ENCODE measurements around the gene LRRC28.

Gene LRRC28

DNA sequence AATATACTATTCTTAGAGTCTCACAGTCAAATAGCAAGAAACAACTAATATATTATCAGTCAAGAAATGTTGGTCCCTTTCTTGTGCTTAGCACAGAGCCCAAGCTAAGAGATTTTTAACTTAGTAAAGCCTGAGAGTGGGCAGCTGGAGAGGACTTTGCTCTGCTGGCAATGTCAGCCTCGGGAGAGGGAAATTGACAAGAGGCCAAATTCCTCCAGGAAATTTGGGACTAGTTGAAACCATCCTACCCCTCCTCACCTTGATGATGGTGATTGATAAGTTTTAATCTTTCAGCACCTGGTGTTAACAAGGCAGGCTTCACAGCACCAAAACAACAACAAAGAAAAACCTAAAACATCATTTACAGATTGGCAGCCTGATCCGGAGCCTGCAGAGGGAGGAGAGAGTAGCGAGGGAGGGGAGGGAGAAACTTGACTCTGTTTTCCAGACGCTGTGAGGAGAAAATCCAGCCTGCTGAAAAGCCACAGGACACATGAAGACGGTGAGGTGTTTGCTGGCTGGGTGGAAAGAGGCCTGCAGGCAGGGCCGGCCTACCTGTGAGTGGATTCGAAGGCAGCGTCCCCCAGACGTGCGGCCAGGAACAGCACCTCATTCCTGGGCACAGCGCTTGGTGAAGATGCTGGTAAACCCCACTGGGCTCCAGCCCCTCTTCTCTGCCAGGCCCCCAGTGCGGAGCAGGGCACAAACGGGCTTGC, 150.9 kb downstream of the LRRC28 start:
- no peak for DNase-seq

DNA sequence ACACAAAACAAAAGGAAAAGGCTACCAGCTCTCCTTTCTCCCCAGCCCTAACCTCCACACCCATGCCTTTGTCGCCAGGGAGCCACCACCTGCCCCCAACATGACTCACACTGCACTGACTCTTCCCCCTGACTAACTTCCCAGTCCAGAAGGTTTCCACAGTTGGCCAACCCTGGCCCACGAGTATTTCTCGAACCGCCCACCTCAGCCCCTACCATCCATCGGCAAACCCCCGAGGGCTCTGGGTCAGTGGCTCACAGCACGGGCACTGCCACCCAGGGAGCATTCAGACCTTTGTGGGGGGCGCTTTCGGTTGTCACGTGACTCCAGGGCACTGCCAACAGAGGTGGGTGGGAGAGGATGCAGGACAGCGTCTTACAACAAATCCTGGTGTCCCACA, 152.3 kb downstream of the LRRC28 start:
- no peak for DNase-seq

DNA sequence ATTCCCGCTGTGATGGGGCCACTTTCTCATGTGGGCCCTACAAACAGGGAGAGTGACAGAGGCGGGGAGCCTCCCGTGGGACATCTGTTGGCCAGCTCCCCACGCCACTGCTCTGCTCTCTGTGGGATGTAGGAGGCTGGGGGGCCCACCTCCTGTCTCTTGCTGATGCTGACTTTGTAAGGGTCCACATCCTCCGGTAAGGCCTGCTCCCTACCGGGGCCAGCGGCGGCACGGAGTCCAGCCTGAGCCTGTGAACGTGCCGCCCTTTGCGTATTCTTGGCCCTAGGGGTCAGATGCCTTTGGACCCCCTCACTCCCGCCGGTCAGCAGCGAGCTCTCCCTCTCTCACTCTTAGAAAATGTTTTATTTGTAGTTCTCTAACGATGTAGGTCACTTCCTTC, 153.2 kb downstream of the LRRC28 start:
- no peak for DNase-seq

DNA sequence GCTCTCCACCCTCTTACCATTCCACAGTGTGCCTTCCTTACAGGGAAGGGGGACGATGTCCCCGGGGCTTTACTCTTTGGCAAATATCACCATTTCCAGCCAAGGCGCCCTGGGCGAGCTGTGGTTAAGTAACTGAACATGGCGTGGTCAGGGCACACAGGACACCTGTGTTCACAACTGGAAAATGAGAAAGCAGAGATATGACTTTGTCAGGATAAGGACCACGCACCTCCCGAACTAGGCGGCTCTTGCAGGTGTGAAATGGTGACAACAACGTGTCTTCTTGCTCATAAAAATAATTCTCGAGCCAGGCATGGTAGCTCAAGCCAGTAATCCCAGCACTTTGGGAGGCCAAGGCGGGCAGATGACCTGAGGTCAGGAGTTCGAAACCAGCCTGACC, 154.8 kb downstream of the LRRC28 start:
- no peak for DNase-seq

DNA sequence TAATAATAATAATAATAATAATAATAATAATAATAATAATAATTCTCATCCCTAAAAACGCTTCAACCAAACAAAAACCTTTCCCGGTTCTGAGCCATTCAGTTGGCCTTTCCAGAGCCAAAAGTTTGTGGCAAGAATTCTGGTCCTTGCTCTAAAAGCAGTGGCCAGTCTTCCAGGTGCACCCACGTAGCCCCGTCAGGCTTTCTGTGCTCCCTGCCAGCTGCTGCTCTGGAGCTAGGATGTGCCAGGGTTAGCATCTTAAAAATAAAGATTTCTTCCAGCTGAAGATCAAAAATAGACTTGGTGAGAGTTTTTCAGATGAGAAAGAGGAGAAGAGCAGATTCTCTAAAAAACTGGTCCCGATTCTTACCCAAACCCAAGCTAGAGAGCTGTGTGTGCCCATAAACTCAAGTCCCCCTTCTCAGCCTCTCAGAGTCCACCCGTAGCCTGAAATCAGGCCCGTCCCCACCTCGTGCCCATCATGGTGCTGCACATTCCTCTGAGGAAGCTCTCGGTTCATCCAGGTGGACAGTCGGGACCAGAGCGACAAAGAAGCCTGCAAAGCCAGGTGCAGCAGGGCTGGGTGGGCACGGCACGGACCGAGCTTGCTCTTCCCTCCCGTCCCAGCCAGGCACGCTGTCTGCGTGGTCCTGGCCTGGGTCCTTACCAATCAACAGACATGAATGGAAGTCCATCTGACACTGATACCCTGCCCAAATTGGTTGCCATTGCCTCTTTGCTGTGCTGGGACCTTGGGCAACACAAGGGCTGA, 155.6 kb downstream of the LRRC28 start:
- DNase-seq, result no peak

DNA sequence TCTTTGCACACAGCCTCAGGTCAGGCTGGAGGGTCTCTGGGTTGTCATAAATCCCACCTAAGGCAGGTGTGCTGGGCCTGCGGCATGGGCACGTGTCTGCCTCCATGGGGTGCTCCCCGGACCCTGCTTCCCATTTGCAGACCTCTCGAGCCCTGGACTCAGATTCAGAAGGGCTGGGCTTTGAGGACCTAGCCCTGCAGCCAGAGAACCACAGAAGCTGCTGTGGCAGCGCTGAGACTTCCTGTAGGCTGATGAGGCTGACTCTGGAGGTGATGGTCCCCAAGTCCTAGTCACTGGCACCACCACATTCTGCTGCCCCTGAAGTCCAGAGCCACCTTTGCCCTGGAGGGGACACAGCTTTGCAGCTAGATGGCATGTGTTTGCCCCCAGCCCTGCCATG, 156.4 kb downstream of the LRRC28 start:
- no peak for DNase-seq

DNA sequence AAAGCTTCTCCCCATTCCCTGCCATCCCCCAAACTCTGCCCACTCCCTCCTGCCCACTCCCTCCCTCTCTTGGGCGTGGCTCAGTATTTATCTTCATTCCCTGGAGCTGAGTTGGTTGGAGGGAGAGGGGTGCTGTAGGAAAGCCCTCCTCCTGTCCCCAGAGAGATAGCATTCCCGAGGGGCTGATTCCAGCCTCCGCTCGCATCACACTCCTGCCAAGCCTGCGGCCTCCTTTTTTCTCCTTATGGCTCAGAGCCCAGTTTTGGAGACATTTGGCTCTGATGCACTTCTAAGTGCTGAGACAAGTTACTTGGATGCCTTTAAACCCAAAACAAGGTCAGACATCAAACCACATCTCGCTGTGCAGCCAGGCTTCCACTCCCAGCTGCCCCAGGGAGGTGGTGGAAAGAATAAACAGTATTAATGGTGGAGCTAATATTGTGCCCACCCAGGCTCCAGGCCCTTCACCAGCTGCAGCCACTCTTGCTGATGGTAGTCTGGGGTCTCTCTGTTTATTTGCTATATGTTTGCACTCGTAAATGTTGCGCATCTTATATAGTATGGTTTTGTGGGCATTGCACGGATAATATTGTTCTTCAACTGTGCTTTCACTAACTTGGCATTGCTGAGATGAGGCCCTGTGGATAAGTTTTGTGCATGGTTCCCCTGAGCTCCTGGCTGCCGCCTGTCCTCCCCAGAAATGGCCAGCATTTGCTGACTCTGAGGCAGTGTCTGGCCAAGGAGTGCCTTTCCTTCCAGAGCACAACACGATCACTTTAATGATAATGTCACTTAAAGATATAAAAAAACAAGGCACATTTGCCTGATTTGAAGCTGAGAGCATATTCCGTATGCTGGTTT, 157.2 kb downstream of the LRRC28 start:
- no peak for DNase-seq

DNA sequence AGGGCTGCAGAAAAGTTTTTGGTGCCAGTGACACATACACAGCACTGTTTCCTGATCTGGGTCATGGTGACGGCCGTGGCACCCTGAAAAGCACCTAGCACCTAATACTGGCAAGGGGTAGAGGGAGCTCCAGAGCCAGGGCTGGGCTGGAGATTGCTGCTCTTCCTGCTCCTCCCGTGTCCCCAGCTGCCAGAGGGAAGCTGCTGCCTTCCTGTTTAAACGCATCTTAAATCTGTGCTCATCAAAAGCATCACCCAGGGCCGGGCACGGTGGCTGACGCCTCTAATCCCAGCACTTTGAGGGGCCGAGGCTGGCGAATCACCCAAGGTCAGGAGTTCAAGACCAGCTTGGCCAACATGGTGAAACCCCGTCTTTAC, 157.8 kb downstream of the LRRC28 start:
- peak; percentile 68 for DNase-seq

DNA sequence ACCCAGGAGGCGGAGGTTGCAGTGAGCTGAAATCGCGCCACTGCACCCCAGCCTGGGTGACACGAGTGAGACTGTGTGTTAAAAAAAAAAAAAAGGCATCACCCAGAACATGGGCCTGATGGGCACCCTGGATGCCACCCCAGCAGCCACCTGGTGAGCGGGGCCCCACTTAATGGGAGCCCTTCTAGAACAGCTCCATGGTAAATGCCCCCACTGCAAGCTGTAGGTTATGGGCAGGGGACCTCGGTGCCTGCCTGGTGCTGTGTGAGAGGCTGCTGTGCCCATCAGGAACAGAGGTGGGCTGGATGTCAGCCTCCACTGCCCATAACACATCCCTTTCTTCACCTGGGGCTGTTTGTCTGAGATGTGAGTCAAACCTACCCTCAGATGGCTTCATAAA, 158.3 kb downstream of the LRRC28 start:
- DNase-seq, result no peak

DNA sequence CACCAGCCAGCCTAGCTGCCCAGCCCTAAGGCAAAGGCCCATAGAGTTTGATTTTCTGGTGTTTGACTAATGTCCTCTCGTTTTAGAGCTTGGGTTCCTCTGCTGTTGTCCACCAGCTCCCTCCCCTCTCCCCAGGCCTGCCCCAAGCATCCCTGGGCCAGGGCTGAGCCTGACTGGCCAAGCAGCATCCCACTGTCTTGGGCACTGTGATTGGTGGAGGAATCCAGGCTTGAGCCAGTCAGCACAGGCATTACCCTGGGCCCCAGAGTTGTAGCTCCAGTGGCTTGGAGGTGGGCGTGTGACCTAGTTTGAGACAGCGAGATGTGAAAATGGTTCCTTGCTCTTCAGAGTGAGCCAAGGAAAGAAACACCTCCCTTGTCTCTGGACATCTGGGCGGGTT, 159.2 kb downstream of the LRRC28 start:
- DNase-seq, result no peak

DNA sequence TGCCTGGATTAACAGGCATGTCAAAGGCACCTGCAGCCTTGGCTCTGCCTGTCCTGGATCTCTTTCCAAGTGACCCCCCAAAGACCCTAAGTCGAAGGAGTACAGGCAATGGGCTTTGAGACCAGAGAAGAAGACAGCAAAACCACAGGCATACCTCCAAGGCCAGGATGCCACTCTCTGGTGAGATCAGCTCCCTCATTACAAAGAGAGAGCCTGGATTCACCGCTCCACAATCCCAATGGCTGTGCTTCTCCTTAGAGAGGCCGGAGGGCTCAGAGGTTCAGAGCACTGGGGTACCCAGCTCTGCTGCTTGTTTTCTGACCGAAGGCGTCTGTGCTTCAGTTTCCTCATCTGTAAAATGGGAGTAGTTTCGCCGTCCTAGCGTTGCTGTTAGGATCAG, 160.0 kb downstream of the LRRC28 start:
- DNase-seq, result no peak

DNA sequence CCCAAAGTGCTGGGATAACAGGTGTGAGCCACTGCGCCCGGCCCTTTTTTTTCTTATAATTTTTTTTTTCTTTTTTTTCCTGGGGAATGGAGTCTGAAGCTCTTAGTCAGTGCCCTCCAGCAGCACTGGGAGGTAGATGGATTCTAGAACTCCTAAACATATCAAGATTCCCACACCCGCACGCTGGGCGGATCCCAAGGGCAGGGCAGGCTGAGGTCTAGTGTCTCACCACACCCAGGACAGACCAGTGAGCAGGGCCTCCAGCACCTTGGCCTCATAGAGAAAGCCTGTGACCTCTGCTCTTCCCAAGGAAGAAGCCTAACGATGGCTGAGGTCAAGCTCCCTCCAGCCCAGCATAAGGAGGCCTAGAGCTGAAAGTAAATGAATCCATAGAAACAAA, 160.8 kb downstream of the LRRC28 start:
- no peak for DNase-seq

DNA sequence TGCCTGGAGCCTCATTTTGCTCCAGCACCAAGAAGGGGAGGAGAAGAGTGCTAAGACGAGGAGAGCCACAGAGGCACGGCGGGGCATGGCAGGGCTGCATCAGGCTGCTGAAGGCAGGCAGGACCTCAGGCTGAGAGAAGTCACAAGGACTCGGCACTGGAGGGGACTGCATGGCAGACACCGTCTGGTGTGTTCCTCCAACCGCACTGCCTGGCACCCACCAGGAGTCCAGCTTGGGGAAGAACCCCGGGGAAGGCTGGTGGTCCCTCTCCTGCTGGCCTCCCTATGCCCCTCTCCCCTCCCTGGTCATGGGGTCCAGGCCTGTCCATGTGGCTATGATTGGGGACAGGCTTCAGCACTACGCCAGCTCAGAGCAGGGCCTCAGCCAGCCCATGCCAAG, 161.3 kb downstream of the LRRC28 start:
- no peak for DNase-seq

DNA sequence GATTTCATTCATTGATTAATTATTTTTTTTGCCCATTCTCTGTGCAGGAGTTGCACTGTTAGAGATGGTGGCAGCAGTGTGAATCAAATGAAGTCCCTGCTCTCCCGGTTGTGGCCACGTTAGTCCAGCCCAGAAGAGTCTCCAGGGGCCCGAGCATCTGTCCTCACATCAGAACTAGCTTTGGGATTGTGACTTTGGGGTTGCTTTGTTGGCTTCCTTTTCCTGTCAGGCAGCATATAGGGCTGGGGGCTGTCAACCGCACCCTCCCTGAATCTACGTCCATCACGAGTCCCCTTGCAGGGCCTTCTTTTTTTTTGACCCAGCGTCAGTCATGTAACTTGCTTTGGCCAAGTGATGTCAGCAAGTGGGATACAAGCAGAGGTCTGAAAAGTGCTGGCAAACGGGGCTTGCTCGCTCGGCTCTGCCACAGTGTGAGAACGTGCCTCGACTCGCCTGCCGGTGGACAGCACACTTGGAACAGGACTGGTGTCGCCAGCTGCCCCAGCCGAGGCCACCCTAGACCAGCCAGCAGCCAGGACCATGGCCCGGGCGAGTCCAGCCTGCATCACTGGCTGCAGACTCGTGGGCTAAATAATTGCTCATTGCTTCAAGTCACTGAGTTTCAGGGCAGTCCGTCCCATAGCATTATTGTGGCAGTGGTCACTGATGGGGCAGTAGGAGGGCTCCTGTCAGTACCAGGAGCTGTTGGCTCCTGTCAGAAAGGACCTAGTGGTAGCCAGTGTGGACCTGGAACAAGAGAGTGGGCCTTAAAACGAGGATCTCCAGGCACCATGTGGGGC, 162.9 kb downstream of the LRRC28 start:
- no peak for DNase-seq

DNA sequence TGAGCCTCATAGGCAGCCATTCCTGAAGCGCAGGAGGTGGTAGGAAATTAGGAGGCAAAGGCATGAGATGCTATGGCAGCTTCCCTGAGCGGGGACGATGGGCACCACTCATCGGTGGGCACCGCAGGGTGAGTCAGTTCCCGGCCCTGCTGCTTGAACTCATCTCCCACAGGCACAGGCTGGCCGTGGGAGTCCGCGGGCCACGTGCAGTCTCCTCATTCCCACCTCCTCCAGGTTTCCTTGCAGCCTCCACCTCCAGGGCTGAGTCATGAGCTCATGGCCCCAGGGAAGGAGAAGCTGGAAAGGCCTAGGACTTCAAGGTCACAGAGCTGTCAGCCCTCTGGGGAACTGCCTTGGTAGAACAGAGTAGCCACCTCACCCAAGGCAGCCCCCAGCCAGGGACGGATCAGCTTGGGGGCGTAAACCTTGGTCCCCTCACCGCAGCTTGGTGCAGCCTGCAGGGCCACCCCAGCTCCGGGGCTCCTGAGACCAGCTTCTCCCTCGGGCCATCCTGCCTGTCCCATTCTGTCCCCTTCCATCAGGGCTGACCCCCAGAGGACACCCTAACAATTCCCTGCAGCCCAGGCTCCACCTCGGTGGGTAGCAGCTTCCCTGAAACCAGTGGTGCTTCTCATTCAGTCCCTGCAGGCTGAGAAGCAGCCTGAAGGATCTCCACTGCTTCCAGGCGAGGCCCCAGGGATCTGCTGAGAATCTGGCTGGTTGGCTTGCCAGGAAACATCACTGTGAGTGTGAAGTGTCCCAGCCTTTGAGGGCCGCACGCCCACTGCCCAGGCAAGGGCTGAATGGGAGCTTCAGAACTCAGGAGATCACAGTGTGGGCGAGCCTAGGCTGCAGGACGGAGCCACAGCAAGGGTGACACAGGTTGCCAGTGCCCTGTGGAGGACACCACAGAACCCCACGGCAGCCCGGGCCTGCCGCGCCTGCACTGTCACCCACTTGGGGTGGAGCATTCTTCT, 163.8 kb downstream of the LRRC28 start:
- DNase-seq, result no peak

DNA sequence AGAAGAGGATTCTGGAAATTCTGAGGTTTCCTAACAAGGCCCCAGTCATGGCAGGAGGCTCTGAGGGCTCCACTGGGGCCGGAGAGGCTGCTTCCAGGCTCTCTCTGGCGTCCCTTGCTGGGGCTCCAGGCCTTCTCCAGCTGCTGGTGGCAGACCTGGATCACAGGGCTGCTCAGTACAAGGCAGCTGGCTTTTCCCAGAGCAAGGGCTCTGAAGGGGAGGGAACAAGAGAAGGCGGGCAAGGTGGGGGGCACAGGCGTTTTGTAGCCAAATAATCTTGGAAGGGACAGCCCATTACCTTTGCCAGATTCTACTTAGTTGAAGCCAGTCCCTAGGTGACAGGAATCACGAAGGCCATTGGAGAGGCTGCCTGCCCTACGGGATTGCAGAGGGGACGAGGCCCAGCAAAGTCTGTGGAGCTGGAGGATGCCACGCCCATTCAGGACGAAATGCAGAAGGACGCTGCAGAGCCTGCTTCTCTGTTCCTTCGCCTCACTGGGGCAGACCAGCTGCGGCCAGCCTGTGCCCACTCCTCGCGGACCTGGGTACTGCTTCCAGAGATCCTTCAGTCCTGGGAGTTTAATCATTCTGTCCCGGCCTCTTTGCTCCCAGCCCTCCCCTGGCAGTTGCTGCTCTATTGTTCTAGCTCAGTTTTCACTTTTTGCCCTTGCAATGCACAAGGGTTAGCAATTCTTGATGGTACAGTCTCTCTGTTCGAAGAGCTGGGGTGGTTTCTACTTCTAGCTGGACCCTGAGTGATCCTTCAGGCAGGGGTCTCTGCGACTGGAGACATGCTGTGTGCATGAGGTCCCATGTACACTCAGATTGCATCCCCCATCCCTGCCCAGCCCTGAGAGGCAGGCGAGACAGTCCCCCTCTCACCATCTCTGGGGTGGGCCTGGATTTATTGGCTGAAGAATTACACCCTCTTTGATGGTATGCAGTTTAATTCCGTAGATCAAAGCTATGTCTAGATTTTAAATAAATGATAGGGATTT, 165.2 kb downstream of the LRRC28 start:
- DNase-seq, result no peak

DNA sequence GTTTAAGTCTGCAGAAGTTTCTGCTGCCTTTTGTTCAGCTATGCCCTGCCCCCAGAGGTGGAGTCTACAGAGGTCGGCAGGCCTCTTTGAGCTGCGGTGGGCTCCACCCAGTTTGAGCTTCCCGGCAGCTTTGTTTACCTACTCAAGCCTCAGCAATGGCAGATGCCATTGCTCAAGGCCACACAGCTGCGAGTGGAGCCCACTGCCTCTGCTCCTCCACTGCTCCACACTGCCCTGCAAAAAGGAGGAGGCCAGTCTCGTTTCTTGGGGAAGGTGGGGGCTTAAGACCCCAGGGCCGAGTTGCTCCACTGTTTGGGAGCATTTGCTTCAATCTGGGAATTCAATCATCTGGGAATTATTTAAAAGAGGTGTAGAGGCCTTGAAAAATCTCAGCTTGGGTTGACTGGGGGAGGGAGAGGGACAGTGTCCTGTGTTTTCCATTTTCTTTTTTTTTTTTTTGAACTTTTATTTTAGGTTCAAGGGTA, 169.9 kb downstream of the LRRC28 start:
- DNase-seq, result peak; percentile 66

DNA sequence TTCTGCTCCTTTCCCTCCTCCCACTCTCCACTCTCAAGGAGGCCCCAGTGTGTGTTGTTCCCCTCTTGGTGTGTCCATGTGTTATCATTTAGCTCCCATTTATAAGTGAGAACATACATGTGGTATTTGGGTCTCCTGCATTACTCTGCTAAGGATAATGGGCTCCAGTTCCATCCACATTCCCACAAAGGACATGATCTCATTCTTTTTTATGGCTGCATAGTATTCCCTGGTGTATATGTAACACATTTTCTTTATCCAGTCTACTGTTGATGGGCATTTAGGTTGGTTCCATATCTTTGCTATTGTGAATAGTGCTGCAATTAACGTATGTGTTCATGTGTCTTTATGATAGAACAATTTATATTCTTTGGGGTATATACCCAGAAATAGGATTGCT, 170.5 kb downstream of the LRRC28 start:
- DNase-seq, result no peak

DNA sequence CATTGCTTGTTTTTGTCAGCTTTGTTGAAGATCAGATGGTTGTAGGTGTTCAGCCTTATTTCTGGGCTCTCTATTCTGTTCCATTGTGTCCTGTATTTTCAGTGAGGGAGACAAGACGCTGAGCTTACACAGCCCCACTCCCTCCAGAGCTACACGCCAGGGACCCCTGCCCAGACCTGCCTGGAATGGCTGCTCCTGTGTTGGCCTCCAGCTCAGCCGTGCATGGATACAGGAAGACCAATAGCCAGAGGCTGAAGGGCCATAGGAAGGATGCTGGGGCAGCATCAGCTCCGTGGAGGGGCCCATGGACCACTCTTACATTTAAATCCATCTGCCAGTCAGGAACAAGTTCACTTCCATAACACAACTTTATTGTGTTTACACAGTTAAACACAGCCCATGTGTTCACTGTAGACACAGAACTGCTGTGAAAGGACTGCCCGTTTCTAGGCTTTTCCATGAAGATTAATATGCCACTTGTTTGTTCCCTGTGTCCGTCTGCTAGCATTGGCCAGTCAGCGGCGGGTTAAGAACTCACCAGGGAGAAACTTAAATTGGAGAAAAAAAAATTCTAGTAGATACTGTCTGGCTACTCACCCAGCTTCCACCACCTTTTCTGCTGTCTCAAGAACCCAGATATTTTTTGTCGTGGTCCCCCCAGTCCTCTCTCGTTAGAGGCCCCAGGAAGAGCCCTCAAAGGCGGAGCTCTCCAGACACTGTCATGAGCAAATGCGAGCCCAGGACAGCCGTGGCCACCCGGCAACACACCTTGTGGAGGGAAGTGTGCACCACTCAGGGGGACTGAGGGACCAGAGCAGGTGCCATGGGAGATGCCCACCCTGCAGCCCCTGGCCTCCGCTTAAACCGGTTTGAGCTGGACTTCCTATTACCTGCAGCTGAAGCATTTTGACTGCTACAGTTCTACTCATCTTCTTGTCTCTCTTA, 172.2 kb downstream of the LRRC28 start:
- no peak for DNase-seq
